ENCODE results near the gene TUBGCP3.
"Not testable (repeated sequence)": the region's sequence is repeated elsewhere in the genome, so short reads cannot be mapped to it uniquely, and the experiment has no call there.

Gene TUBGCP3, protein sequence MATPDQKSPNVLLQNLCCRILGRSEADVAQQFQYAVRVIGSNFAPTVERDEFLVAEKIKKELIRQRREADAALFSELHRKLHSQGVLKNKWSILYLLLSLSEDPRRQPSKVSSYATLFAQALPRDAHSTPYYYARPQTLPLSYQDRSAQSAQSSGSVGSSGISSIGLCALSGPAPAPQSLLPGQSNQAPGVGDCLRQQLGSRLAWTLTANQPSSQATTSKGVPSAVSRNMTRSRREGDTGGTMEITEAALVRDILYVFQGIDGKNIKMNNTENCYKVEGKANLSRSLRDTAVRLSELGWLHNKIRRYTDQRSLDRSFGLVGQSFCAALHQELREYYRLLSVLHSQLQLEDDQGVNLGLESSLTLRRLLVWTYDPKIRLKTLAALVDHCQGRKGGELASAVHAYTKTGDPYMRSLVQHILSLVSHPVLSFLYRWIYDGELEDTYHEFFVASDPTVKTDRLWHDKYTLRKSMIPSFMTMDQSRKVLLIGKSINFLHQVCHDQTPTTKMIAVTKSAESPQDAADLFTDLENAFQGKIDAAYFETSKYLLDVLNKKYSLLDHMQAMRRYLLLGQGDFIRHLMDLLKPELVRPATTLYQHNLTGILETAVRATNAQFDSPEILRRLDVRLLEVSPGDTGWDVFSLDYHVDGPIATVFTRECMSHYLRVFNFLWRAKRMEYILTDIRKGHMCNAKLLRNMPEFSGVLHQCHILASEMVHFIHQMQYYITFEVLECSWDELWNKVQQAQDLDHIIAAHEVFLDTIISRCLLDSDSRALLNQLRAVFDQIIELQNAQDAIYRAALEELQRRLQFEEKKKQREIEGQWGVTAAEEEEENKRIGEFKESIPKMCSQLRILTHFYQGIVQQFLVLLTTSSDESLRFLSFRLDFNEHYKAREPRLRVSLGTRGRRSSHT

DNA sequence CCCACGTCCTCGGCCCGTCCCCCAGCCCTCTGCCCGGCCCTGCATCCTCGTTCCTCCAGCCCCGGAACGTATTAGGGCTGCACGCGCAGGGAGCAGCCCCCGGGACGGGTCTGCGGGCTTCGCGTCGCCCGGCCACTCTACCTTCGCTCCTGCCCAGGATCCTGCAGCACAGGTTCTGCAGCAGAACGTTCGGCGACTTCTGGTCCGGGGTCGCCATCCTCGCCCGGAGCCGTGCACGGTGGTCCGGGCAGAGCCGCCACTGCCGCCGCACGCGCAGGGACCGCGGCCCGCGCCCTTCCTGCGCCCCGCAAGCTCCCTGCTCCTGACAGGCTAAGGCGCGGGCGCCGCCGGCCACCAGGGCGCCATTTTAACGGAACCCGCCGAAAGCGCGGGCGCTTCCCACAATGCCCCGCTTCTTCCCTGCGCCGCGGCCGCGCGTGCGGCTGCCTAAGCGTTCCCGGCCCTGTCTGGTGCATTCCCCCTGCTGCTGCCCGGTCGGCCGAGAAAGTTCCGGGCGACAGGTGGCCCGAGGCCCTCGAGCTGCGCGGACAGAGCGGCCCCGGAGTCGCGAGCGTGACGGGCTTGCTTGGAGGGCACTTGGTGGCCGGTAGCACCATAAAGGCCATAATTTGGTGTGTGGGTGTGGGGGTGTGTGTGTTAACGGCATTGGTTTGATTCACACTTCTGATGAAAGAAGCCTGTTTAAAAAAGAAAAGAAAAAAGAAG is at the start of gene TUBGCP3:
TSS of gene TUBGCP3 (minus strand) at position 390 of the 726 bp plus-strand sequence. CDS start at position 217, 173 bp downstream.
- peak; percentile 82 for DNase-seq (ENCODE audit: low read depth)

- DNase-seq (ENCODE audit: low read depth), result no peak
Observed at GRCh38 chr13:112637017-112637801, 49.3 kb upstream of the TUBGCP3 start.

DNA sequence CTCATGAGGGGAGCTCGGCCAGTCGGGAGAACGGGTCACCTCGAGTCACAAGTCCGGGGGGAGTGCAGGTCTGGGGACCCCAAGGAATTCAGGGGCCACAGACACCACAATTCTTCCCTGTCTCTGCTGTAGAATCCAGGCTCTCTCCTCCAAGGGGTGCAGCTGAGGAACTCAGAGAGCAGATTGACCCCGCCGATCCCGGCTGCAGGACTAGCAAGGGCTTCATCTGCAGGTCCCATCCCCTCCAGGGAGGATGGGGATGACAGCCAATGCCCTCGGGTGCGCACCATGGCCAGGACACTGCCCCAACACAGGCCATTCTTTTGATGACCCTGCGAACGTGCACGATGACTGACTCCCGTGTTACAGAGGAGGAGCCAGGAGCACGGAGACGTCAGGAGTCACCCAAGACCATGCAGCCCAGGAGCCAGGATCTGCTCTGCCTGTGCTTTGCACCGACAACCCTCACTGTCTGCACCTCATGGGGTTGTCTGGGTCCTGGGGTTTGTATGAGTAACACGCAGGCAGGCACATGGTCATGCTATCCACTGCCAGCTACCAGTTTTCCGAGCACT is 48.5 kb upstream of the TUBGCP3 start:
- DNase-seq (ENCODE audit: low read depth), result no peak

DNA sequence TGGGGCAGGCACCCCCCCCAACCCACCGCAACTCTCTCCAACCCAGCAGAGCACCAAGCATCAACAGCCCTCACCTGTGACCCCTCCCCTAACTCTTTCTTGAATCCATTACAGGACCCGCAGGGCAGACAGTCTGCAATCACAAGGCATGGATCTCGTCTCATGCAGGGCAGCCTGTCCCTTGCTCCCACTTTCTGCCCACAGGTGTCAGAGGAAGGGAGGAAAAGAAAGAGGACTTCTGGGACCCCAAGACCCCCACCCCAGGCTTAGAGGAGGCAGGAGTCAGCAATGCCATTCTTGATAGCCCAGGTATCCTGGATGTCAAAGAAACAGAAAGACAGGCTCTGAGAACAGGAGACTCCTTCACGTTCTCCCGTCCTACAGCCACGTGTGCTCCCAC is 47.4 kb upstream of the TUBGCP3 start:
- DNase-seq (ENCODE audit: low read depth), result no peak

DNA sequence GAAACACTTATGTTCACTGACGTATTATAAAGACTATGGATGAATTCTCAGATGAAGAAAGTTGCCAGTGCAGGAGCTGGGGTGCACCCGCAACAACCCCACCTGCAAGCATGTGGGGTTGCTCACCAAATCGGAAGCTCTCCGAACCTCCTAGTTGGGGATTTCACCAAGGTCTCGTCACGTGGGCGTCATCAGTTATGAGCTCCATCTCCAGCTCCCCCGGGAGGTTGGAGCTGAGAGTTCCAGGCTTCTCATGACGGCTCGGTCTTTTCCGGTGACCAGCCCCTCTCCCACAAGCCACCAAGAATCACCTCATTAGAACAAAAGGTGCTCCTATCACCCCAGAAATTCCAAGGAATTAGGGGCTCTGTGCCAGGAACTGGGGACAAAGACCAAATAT is 46.1 kb upstream of the TUBGCP3 start:
- DNase-seq (ENCODE audit: low read depth), result no peak

GRCh38 chr13:112630226-112630625 is 42.3 kb upstream of the TUBGCP3 start:
- not testable (repeated sequence) for DNase-seq (ENCODE audit: low read depth)

- DNase-seq (ENCODE audit: low read depth), result no peak
Observed at GRCh38 chr13:112629161-112629560, 41.2 kb upstream of the TUBGCP3 start.

DNA sequence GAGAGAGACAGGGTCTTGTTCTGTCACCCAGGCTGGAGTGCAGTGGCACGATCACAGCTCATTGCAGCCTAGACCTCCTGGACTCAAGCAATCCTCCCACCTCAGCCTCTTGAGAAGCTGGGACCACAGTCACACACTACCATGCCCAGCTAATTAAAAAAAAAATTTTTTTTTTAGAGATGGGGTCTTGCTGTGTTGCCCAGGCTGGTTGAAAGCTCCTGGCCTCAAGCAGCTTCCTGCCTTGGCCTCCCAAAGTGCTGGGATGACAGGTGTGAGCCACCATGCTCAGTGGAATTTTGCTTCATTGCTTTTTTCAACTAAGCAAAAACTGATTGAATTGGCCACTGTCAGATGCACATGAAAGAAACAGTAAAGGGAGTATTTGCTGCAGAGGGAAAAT is 39.7 kb upstream of the TUBGCP3 start:
- DNase-seq (ENCODE audit: low read depth), result not testable (repeated sequence)

DNA sequence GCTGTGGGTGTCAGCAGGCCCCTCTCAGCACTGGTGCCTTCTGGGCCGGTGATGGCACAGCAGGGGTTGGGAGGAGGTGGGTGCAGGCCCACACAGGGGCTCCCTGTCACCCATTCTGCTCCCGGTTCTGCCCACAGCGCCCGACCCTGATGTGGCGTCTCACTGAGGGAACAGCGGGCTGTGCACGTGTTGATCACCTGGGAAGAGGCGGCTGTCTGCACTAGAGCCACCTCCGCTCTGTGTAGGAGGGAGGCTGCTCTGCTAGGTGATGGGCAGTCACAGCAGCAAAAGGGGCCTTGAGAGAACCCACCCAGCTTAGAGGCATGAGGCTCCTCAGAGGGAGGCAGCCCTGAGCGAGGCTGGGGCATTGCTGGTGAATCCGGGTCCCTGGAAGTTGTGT is 39.2 kb upstream of the TUBGCP3 start:
- no peak for DNase-seq (ENCODE audit: low read depth)

GRCh38 chr13:112626761-112627160 is 38.8 kb upstream of the TUBGCP3 start:
- DNase-seq (ENCODE audit: low read depth), result no peak

GRCh38 chr13:112626124-112626523 is 38.2 kb upstream of the TUBGCP3 start:
- no peak for DNase-seq (ENCODE audit: low read depth)

- no peak for DNase-seq (ENCODE audit: low read depth)
Observed at GRCh38 chr13:112625698-112626097, 37.7 kb upstream of the TUBGCP3 start.

GRCh38 chr13:112624602-112625430 is 36.9 kb upstream of the TUBGCP3 start:
- DNase-seq (ENCODE audit: low read depth), result no peak

DNA sequence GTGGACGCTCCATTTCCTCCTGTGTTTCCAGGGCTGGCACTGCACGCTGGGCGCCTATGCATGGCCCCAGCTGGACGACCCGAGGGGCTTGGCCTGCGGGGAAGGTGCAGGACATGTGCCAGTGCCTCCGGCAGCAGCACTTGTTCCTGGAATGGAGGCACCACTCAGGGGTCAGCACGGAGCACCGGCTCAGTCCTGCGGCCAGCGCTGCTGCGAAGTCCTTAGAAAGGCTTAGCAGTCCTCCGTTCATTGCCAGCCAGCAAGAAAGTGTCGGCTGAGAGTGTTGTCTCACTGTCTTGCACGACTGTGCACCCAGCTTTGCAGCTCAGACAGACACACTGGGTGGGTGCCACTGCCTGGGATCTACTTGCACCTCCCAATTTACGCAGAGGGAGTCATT is 36.1 kb upstream of the TUBGCP3 start:
- DNase-seq (ENCODE audit: low read depth), result no peak

DNA sequence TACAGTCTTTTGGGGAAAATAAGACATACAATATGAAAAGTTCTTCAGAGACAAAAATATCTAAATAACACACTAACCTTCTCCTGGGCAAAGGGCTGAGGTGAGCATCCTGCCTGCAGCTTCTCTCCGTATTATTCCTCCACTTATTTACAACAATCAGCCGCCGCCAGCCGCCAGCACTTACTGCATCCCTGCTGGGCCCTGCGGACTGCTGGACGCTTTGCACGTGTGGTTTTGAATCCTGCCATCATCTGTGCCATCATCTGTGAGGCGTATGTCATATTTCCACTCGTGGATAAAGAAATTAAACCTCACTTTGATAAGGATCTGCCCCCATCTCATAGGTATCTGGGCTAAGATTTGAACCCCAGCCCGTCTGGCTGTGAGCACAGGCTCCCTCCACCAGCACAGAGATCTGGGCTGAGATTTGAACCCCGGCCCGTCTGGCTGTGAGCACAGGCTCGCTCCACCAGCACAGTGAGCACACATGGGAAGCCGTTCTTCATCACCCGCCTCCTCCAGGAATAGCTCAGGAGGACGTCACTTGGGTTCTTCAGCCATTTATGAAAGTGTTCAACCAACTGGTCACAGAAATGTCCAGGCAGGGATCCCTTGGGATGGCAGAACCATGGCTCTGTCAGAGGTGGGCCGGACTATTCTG is 35.2 kb upstream of the TUBGCP3 start:
- DNase-seq (ENCODE audit: low read depth), result no peak

- DNase-seq (ENCODE audit: low read depth), result no peak
Observed at GRCh38 chr13:112622375-112622774, 34.4 kb upstream of the TUBGCP3 start.

DNA sequence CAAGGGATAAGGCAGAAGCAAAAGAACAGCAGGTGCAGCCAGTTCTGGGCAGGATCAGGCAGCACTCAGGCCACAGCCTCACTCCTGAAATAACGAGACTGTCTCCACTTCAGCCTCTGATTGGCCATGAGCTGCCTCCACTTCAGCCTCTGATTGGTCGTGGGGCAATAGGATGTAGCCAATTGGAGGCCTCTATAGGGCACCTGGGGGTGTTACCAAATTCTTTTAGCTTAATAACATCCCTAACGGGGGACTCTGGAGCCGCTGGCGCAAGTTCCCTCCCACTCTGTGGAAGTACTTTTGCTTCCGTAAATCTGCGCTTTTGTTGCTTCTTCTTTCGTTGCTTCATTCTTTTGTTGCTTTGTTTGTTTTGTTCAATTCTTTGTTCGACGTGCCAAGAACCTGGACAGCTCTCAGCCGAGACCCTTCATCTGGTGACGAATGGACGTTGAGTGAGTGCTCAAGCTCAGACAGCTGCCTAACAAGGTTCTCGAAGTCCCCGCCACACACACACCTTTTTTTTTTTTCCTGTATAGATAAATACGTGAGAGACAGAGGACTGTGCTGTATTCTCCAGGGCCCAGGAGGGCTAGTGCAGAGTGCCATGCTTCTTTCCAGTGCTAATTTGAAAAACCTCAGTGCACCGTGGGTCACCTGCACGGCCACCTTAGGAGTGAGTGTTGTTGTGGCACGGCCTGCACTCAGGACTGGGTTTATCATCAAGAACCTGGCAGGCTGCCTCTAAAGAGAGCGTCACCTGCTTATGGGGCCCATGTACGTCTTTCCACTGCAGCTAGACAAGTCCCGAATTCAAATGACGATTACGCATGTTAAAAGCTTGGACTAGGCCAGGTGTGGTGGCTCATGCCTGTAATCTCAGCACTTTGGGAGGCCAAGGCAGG is 32.0 kb upstream of the TUBGCP3 start:
- peak; percentile 21 for DNase-seq (ENCODE audit: low read depth)

DNA sequence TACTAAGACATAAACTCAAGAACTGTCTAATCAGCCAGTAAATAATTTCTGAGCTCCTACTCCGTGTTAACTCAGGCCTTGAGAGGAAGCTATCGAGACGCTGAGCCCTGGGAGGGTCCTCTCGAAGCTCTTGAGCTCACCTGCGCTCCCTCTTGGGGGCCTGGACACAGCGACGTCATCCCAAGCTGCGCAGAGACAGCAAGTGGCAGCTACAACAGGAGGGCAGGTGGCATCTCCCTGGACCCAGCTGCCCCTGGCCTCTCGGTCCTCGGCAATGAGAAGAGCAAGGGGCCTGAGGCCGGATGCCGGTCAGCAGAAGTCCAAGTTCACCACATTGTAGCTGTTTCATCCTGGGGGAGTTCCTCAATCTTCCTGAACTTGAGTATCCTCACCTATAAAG is 30.5 kb upstream of the TUBGCP3 start:
- DNase-seq (ENCODE audit: low read depth), result no peak
